RWPE2 (cell line): ENCODE measurements around the gene FLRT1.
A peak's percentile ranks its signal among the peaks of the same experiment; 100 is the strongest.
"Not testable (repeated sequence)": the region's sequence is repeated elsewhere in the genome, so short reads cannot be mapped to it uniquely, and the experiment has no call there.

Experiments
- ATAC-seq: fragments of 200-7000 bp; cut with Tn5 transposase; 3 replicates; pipeline ENCODE4 v1.9.1; 2021; ENCODE audit warnings: low read depth
- DNase-seq: peaks from one replicate; pipeline ENCODE4 v3.0.0-alpha.2; 2020; ENCODE audit warnings: low spot score
- H3K27ac ChIP-seq: fragments of 450-650 bp; 2 replicates; pipeline ENCODE4 v1.5.1; 2017; ENCODE audit warnings: mild to moderate bottlenecking; ENCODE audit not compliant: poor library complexity, severe bottlenecking
- H3K27me3 ChIP-seq: fragments of 250-450 bp; sonication (Bioruptor Pico); 2 replicates; pipeline ENCODE4 v1.5.1; 2021; ENCODE audit warnings: mild to moderate bottlenecking, moderate library complexity; ENCODE audit not compliant: insufficient read depth, poor library complexity, severe bottlenecking
- H3K36me3 ChIP-seq: fragments of 250-450 bp; sonication (Bioruptor Pico); 2 replicates; pipeline ENCODE4 v1.5.1; 2020; ENCODE audit warnings: low read depth, mild to moderate bottlenecking, moderate library complexity
- H3K4me1 ChIP-seq: fragments of 250-450 bp; sonication (Bioruptor Pico); 2 replicates; pipeline ENCODE4 v1.5.1; 2021; ENCODE audit warnings: mild to moderate bottlenecking, moderate library complexity; ENCODE audit not compliant: insufficient read depth, poor library complexity, severe bottlenecking
- H3K4me3 ChIP-seq: fragments of 250-450 bp; sonication (Bioruptor Pico); 2 replicates; pipeline ENCODE4 v1.5.1; 2021; ENCODE audit warnings: mild to moderate bottlenecking, moderate library complexity; ENCODE audit not compliant: severe bottlenecking
- H3K9me3 ChIP-seq: fragments of 250-450 bp; sonication (Bioruptor Pico); 2 replicates; pipeline ENCODE4 v1.5.1; 2021; ENCODE audit warnings: mild to moderate bottlenecking, moderate library complexity; ENCODE audit not compliant: severe bottlenecking
- CTCF ChIP-seq: fragments of 450-650 bp; IDR thresholded peaks from one replicate; pipeline ENCODE4 v1.5.1; 2017; ENCODE audit warnings: mild to moderate bottlenecking, moderate library complexity; ENCODE audit not compliant: poor library complexity, severe bottlenecking

FLRT1 gene

GRCh38 chr11:64044730-64045393, 9.1 kb downstream of the FLRT1 start:
- ATAC-seq (0 out of 3 replicates have a peak, but pooled peaks have one; percentile 17), DNase-seq (no peak)
- H3K4me1 ChIP-seq, result no peaks in the 10 kb centered on the region
- H3K9me3 ChIP-seq, result no peaks in the 10 kb centered on the region
- no peaks in the 10 kb centered on the region for H3K27me3 ChIP-seq
- H3K27ac ChIP-seq, result no peak overlapping the region
- H3K36me3 ChIP-seq, result no peaks in the 10 kb centered on the region
- no peak overlapping the region for H3K4me3 ChIP-seq
- TF ChIP-seq CTCF, result no peak

- no peaks in the 10 kb centered on the region for H3K36me3 ChIP-seq
- no peak for ATAC-seq
- H3K4me3 ChIP-seq, result no peak overlapping the region
- no peaks in the 10 kb centered on the region for H3K4me1 ChIP-seq
- DNase-seq, result no peak
- no peak overlapping the region for H3K27ac ChIP-seq
- TF ChIP-seq CTCF, result no peak
- no peaks in the 10 kb centered on the region for H3K27me3 ChIP-seq
- no peaks in the 10 kb centered on the region for H3K9me3 ChIP-seq
Measured at GRCh38 chr11:64045700-64046099, 10.0 kb downstream of the FLRT1 start.

- not testable (repeated sequence) for H3K9me3 ChIP-seq, H3K36me3 ChIP-seq, H3K27ac ChIP-seq, ATAC-seq, DNase-seq, H3K4me1 ChIP-seq, H3K27me3 ChIP-seq, H3K4me3 ChIP-seq
Measured at GRCh38 chr11:64047373-64047772, 11.6 kb downstream of the FLRT1 start.

GRCh38 chr11:64048042-64048854, 12.5 kb downstream of the FLRT1 start:
- no peak overlapping the region for H3K4me3 ChIP-seq
- no peaks in the 10 kb centered on the region for H3K9me3 ChIP-seq
- H3K27ac ChIP-seq, result no peak overlapping the region
- no peaks in the 10 kb centered on the region for H3K36me3 ChIP-seq
- H3K27me3 ChIP-seq, result no peaks in the 10 kb centered on the region
- ATAC-seq (no peak), DNase-seq (no peak)
- no peak for TF ChIP-seq CTCF
- H3K4me1 ChIP-seq, result no peaks in the 10 kb centered on the region

- Histone ChIP-seq H3K9me3 (no peaks in the 10 kb centered on the region), H3K4me3 (no peak overlapping the region), H3K36me3 (no peaks in the 10 kb centered on the region), H3K27ac (no peak overlapping the region), H3K27me3 (no peaks in the 10 kb centered on the region), H3K4me1 (no peaks in the 10 kb centered on the region)
- TF ChIP-seq CTCF, result no peak
- no peak for DNase-seq
- no peak for ATAC-seq
Measured at GRCh38 chr11:64049509-64049908, 13.8 kb downstream of the FLRT1 start.
